ENCODE data around the gene RBX1. TPM values are rescaled to one million over a fixed set of nuclear protein-coding genes. Genes with fewer than 3 reads are reported as not detected.

Gene RBX1
- total RNA-seq, 1 donor from 2014 or later, result 50.6 TPM

DNA sequence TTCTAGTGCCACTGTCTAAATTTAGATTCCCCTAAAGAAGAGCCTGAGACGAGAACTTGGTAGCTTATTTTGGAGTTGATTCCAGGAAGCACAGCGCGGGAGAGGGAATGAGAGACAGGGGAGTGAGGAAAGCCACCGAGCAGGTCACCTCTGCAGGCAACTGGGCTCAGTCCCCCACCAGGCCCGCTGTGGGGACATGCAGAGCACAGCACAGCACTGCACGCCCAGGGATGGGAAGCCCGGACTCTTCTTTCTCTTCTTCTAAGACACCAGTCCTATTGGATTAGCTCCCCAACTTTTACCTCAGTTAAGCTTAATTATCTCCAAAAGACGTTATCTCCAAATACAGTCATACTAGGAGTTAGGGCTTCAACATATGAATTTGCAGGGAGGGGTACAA lies 28.7 kb downstream of the RBX1 start:
- Histone ChIP-seq H3K4me1 (no peaks in the 10 kb centered on the region), H3K27me3 (no peaks in the 10 kb centered on the region), H3K27ac (no peak overlapping the region), H3K36me3 (no peaks in the 10 kb centered on the region), H3K9me3 (no peaks in the 10 kb centered on the region), H3K4me3 (no peak overlapping the region)
- TF ChIP-seq, protein P1, sequence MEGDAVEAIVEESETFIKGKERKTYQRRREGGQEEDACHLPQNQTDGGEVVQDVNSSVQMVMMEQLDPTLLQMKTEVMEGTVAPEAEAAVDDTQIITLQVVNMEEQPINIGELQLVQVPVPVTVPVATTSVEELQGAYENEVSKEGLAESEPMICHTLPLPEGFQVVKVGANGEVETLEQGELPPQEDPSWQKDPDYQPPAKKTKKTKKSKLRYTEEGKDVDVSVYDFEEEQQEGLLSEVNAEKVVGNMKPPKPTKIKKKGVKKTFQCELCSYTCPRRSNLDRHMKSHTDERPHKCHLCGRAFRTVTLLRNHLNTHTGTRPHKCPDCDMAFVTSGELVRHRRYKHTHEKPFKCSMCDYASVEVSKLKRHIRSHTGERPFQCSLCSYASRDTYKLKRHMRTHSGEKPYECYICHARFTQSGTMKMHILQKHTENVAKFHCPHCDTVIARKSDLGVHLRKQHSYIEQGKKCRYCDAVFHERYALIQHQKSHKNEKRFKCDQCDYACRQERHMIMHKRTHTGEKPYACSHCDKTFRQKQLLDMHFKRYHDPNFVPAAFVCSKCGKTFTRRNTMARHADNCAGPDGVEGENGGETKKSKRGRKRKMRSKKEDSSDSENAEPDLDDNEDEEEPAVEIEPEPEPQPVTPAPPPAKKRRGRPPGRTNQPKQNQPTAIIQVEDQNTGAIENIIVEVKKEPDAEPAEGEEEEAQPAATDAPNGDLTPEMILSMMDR (IDR thresholded peaks at IDR 0.05), result no peak
- DNase-seq (ENCODE audit: low spot score in 2 of 2), result no peak
- intact Hi-C loops (cut with DNase I), result no loop called here

DNA sequence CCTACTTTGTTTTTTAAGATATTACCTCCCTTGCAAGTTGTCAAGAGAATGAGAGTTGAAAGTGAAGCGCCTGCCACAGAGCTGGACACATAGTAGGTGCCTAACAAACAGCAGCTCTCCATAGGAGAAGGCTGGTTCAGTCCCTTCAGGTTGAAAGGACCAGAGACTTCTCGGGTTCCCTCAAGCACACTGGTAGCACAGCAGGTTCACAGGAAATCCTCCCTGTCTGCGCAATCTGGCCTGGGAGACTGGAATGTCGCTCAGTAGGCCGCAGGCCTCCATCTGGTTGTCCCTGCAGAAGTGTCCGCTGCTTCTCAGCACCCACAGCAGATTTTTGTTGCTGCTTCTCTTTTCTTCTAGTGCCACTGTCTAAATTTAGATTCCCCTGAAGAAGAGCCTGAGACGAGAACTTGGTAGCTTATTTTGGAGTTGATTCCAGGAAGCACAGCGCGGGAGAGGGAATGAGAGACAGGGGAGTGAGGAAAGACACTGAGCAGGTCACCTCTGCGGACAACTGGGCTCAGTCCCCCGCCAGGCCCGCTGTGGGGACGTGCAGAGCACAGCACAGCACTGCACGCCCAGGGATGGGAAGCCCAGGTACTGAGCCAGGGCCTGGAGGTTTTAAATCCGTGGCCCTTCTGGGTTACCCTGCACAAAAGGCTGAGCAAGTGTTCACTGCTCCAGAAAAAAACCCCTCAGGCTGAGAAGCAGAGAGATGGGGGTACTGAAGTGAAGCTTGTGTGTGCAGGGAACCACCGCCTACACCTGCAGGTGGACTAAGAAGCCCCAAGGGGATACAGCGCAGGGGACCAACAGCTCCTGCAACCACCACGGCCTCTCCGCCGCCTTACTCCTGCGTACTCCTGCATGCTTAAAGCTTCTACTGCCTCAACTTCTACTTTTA lies 31.6 kb downstream of the RBX1 start:
- H3K27ac ChIP-seq, result no peak overlapping the region

DNA sequence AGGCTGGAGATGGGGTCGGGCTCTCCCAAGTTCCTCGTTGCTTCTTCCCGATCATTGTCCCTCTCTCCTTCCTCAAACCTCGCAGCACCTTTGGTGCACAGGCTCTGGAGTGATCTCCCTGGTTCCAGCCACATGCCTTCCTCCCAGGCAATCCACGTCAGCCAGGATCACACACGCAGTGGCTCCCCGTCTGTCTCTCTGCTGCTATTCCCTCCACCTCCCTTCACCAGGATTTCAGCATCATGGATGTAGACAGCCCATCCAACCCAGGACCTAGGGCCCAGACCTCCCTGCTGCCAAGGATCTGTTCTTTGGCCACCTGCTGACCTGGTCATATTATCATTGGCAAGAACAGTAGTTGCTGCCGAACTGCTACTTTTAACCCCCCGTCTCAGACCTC lies 40.1 kb downstream of the RBX1 start:
- TF ChIP-seq, protein P1 (IDR thresholded peaks at IDR 0.05), result no peak
- Histone ChIP-seq H3K4me3 (no peak overlapping the region), H3K36me3 (no peaks in the 10 kb centered on the region), H3K9me3 (no peaks in the 10 kb centered on the region), H3K27ac (no peak overlapping the region), H3K27me3 (no peaks in the 10 kb centered on the region), H3K4me1 (no peaks in the 10 kb centered on the region)
- intact Hi-C loops (cut with DNase I), result no loop called here
- DNase-seq (ENCODE audit: low spot score in 2 of 2), result no peak

More for the DNA sequence above, 31.6 kb downstream of the RBX1 start:
- H3K4me1 ChIP-seq, result no peaks in the 10 kb centered on the region
- DNase-seq (ENCODE audit: low spot score in 2 of 2), result no peak
- H3K27me3 ChIP-seq, result no peaks in the 10 kb centered on the region
- intact Hi-C loops (cut with DNase I), result no loop called here
- no peaks in the 10 kb centered on the region for H3K36me3 ChIP-seq
- TF ChIP-seq, protein P1 (IDR thresholded peaks at IDR 0.05), result no peak
- no peaks in the 10 kb centered on the region for H3K9me3 ChIP-seq
- no peak overlapping the region for H3K4me3 ChIP-seq

DNA sequence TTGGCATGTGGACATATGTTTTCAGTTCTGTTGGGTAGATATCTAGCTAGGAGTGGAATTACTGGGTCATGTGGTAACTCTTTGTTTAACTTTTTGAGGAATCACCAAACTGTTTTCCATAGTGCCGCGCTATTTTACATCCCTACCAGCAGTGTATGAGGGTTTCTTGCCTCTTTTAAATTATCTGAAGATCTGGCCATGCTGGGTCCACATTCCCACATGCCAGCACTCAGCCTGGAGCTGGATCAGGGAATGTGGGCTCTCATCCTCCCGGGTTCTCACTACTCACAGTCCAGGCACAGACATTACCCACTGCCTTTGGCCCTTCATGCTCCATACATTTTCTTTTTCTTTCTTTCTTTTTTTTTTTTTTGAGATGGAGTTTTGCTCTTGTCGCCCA lies 44.6 kb downstream of the RBX1 start:
- Histone ChIP-seq H3K9me3 (no peaks in the 10 kb centered on the region), H3K27ac (no peak overlapping the region), H3K4me1 (no peaks in the 10 kb centered on the region), H3K27me3 (no peaks in the 10 kb centered on the region), H3K36me3 (no peaks in the 10 kb centered on the region), H3K4me3 (no peak overlapping the region)
- TF ChIP-seq, protein P1 (IDR thresholded peaks at IDR 0.05), result no peak
- intact Hi-C loops (cut with DNase I), result no loop called here
- DNase-seq (ENCODE audit: low spot score in 2 of 2), result no peak

DNA sequence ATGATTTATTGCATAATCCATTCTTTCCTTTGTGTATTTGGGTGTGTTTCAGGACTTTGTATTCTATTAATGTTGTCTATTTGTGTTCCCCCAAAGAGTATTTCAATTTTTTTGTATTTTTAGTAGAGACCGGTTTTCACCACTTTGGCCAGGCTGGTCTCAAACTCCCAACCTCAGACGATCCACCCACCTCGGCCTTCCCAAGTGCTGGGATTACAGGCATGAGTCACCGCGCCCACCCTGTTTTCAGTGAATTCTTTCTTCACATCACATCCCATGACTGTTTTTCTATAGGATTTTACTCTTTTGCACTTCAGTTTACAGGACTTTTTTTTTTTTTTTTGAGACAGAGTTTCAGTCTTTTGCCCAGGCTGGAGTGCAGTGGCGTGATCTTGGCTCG lies 46.3 kb downstream of the RBX1 start:
- Histone ChIP-seq H3K36me3 (no peaks in the 10 kb centered on the region), H3K4me1 (no peaks in the 10 kb centered on the region), H3K9me3 (no peaks in the 10 kb centered on the region), H3K27me3 (no peaks in the 10 kb centered on the region), H3K27ac (no peak overlapping the region), H3K4me3 (no peak overlapping the region)
- intact Hi-C loops (cut with DNase I), result no loop called here
- no peak for DNase-seq (ENCODE audit: low spot score in 2 of 2)
- TF ChIP-seq, protein P1 (IDR thresholded peaks at IDR 0.05), result no peak

Data from ascending aorta (tissue), 2 donors.